Right lung (tissue), 5 donors: ENCODE data around the gene MTA3. TPM values are rescaled to one million over a fixed set of nuclear protein-coding genes. Genes with fewer than 3 reads are reported as not detected.

Experiments
- DNase-seq, 2 donors: peaks; one replicate each; pipeline ENCODE4 v3.0.0-alpha.2; 2013
- polyA plus RNA-seq, 5 donors: library from polyadenylated mRNA; unstranded; fragments of 120-200 nt; gene quantifications; one replicate each; pipeline versions ENCODE4 v1.2.1 to v1.2.3, GENCODE V29; 2013; ENCODE audit warnings: inconsistent platforms in 1 of 5, low replicate concordance in 1 of 5; ENCODE audit not compliant: insufficient read length in 5 of 5, insufficient read depth in 1 of 5

MTA3 gene
- polyA plus RNA-seq, 5 donors: 47.0 to 80.4 (median 72.9) TPM

DNA sequence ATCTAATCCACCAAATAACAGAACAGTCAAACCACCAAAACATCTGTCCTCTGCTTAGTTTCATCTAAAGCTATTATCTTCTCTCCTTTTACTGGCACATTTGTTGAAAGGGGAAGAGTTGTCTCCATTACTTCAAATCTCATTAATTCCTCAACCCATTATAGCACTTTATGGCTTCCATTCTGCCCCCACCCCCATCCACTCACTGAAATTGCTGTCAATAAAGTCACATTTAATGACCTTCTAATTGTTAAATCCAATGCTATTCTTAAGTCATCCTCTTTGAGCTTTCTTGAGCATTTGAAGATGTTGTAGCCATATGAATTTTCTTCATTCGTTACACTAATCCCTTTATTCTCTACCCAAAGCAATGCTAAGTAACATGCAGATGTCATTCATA lies 190.3 kb downstream of the MTA3 start:
- no peak for DNase-seq

GRCh38 chr2:42761554-42761953 lies 193.1 kb downstream of the MTA3 start:
- no peak for DNase-seq

- no peak for DNase-seq
Measured at GRCh38 chr2:42762155-42762554, 193.7 kb downstream of the MTA3 start.

DNA sequence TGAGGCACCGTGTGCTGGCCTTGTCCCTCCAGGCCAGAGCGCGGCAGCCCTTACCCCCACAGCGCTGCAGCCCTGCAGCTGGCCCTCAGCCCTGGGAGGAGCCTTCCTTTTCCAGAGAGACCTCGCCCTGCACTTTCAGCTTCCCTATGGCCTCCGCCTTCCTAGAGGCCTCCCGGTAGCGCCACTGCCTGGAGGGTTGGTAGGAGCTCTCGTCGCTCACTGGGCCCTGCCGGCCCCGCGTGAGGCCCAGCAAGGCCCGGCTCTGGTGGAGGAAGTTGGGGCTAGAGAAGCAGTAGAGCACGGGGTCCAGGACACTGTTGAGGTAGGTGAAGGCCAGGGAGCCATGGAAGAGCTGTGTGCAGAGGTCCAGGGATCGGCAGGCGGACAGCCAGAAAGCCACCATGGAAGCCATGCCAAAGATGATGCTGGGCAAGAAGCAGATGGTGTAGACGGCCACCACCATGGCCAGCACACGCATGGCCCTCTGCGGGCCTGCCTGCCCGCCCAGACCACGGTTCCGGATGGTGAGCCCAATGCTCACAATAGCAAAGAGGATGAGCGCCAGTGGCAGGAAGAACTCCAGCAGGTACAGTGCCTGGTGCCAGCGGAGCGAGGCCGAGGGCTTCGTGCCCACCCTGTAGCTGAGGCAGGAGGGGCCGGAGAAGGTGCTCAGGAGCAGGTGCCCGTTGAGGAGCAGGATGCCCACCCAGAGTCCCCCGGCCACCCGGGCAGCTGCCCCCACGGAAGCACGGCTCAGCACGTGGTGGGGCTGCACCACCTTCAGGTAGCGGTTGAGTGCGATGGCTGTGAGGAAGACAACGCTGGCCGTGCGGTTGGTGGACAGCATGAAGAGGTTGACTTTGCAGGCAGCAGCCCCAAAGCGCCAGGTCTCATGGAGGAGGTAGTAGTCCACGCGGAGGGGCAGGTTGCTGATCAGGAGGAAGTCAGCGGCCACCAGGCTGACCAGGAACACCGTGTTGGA lies 194.7 kb downstream of the MTA3 start:
- no peak for DNase-seq

- no peak for DNase-seq
Measured at GRCh38 chr2:42764096-42764495, 195.7 kb downstream of the MTA3 start, which contains the start of gene OXER1. Gene OXER1, minus strand, starts transcription at chr2:42764135. Its CDS starts 73 bp downstream, at chr2:42764062.

DNA sequence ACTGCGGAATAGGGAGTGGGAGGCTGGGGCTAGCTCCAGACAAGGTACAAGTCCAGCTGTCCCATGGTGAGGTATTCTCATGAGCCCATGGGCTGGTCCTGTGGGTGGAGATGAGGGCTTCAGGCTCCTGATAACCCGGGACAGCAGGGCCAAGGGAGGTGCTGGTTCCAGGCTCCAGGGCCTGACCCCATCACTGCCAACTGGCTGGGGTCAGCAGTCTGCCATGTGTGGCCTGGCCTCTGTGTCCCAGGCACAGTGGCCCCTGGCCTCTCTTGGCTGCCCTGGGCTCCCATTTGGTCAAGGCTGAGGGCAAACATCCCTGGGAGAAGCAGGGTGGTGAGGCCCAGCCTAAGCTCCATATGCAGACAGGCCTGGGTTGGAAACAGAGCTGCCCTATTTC lies 196.5 kb downstream of the MTA3 start:
- no peak for DNase-seq

DNA sequence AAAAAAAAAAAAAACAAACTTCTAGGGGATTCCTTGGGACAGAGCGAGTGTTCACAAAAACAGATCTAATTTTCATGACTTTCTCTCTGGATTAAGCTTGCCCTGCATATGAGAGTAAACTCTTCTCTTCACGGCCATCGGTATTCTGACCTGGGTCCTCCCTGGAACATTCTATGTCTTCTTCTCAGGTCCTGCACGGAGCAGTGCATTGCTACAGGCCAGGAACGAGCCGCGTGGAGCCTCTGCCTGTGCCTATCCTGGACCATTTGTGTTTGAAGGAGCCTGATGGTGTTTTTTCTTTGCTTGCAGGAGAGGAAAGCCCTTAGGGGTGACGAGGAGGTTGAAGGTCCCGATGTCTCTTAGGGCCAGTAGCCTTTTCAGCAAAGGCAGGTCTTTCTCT lies 197.3 kb downstream of the MTA3 start:
- DNase-seq: no peak

GRCh38 chr2:42767080-42767898 lies 198.9 kb downstream of the MTA3 start:
- DNase-seq: no peak

- no peak for DNase-seq
Measured at GRCh38 chr2:42767899-42768705, 199.7 kb downstream of the MTA3 start.

- no peak for DNase-seq
Measured at GRCh38 chr2:42768706-42769256, 200.3 kb downstream of the MTA3 start.

DNA sequence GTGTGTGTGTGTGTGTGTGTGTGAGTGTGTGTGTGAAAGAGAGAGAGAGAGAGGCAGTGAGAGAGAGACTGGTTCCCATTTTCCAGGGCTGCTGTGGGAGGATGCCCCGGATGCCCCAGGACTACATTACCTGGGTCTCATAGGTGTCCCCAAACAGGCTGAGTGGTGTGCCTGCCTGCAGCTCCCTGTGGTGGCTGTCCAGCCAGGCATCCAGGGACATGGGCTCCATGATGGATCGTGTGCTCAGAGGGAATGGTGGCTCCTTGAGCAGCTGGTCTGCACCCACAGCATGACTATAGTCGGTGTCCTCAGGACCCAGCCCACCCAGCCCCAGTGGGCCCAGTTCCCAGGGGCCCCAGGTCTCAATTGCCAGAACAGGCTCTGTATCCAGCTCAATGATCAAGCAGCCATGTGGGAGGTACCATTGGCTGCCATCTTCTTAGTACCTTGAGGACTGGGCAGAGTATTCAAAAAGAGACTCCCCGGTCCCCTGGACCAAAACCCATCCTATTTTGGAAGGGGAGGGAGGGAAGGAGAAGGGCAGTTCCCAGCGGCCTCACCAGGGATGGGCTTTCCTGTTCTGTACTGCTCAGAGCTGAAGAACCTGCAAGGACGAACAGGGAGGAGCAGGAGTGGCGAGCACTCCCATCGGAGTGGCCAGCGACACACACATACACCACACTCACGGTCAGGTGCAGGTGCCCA lies 201.3 kb downstream of the MTA3 start:
- no peak for DNase-seq

DNA sequence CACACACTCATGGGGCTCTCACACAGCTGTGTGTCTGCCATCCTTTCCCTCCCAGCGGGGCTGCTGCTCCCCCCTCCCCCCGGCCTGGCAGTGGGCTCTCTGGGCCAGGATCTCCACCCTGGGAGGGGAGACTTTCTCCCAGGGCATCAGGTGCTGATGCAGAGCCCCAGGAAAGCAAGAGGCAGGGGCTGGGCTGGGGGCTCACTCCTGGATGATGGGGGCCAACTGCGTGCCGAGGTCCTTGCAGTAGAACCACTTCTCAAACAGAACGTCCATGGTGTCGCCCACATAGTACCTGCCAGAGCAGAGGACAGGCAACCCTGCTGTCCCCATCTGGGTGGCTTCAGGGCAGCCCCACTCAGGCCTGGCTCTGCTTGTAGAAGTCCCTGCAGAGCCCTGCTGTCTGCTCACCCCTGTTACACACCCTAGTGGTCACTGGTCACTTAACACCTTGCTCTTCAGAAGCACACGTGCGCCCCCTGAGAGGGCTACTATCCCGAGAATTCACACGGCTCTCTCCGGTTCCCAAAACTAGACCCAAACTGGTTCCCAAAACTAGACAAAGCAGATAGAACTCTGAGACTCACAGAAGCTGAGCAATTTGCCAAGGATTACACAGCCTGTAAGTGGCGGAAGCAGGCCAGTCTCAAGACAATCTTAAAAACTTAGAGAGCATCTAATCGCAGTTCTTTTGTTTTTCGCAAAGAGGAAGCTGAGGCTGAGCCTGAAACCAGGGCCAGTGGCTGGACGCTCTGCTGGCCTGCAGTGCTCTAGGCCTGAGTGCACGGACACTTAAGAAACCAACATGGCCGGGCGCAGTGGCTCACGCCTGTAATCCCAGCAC lies 202.1 kb downstream of the MTA3 start:
- no peak for DNase-seq

GRCh38 chr2:42771546-42772153 lies 203.2 kb downstream of the MTA3 start:
- DNase-seq: no peak

- DNase-seq: no peak
Measured at GRCh38 chr2:42775186-42775585, 206.8 kb downstream of the MTA3 start.

DNA sequence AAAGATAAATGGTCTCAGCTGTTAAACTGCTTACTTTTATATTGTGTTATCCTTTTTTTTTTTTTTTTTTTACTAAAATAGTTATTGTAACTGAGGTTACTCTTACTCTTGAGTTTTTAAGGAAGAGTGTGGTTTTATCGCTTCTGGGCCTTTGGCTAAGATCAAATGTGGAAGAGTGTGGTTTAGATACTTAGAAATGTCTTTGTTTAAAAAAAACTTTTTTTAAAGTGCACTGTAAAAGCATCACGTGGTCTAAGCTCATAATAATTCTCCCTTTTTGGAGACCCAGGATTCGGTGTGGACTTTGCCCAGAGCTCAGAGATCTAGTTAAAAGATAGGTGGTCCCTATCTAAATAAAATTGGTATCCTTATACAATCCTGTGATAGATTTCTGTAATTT lies 207.4 kb downstream of the MTA3 start:
- no peak for DNase-seq

- no peak for DNase-seq
Measured at GRCh38 chr2:42777883-42778805, 209.7 kb downstream of the MTA3 start.

DNA sequence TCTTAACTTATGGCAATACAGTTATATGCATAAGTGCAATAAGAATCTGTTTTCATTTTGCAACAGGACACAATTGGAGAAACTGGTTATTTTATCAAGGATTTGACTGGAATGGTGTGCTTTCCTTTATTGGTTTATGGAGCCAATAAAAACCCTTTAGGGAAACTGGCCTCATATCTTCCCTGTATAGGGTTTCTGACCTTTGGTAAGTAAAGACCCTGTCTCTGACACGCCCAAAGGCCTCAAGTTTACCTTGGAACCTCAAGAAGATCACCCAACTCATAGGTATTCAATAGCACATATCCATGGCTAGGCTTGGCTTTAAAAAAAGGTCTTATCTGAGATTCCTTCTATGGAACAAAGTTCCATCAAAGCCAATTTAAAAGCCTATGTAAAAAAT lies 212.7 kb downstream of the MTA3 start:
- no peak for DNase-seq

- DNase-seq: no peak
Measured at GRCh38 chr2:42783511-42783910, 215.1 kb downstream of the MTA3 start.
